VCaP (cell line): ENCODE data around the gene WAS.
"Not testable (repeated sequence)": the region's sequence is repeated elsewhere in the genome, so short reads cannot be mapped to it uniquely, and the experiment has no call there.

Experiments used
- H3K27ac ChIP-seq: fragments of 450-650 bp; 2 replicates; pipeline ENCODE4 v1.5.1; 2017
- TF ChIP-seq, protein P1 (sequence below): fragments of 450-650 bp; conservative IDR thresholded peaks from 2 replicates; pipeline ENCODE4 v1.5.1; 2017; ENCODE audit warnings: mild to moderate bottlenecking, moderate library complexity

The WAS gene

DNA sequence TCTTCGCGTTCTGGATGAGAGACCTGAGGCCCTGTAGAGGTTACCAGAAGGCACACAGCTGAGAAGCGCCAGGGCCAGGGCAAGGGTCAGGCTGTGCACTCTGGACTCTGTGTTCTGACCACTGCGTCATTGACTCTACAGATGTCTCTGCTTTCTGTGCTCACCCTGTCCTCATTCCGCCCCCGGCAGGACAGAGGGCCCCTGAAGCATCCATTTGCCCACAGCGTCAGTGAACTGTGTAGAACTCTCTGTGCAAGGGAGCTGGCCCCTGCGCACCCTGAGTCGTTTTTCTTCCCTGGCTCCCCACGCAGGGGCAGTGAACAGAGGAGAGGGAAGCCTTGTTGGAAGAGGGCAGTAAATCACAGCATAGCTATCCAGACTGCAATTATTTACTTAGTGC, 6.1 kb upstream of the WAS start:
- TF ChIP-seq, protein P1, sequence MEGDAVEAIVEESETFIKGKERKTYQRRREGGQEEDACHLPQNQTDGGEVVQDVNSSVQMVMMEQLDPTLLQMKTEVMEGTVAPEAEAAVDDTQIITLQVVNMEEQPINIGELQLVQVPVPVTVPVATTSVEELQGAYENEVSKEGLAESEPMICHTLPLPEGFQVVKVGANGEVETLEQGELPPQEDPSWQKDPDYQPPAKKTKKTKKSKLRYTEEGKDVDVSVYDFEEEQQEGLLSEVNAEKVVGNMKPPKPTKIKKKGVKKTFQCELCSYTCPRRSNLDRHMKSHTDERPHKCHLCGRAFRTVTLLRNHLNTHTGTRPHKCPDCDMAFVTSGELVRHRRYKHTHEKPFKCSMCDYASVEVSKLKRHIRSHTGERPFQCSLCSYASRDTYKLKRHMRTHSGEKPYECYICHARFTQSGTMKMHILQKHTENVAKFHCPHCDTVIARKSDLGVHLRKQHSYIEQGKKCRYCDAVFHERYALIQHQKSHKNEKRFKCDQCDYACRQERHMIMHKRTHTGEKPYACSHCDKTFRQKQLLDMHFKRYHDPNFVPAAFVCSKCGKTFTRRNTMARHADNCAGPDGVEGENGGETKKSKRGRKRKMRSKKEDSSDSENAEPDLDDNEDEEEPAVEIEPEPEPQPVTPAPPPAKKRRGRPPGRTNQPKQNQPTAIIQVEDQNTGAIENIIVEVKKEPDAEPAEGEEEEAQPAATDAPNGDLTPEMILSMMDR, result no peak
- no peak overlapping the region for H3K27ac ChIP-seq

GRCh38 chrX:48680467-48680866, 3.1 kb upstream of the WAS start:
- not testable (repeated sequence) for H3K27ac ChIP-seq

- H3K27ac ChIP-seq, result not testable (repeated sequence)
Observed at GRCh38 chrX:48680925-48681324, 2.7 kb upstream of the WAS start.

- TF ChIP-seq, protein P1, result no peak
- H3K27ac ChIP-seq, result no peak overlapping the region
Observed at GRCh38 chrX:48681539-48682183, 1.9 kb upstream of the WAS start.

DNA sequence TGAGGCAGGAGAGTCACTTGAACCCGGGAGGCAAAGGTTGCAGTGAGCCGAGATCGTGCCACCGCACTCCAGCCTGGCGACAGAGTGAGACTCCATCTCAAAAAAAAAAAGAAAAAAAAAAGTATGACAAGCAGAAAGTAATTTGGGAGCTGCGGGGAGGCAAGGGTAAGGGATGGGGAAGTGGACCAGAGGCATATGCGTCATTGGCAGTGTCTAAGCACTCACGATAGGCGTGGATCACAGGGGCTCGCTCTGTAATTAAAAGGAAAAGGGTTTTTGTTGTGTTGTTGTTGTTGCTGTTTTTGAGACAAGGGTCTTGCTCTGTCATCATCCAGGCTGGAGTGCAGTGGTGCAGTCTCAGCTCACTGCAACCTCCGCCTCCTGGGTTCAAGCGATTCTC, 804 bp upstream of the WAS start:
- not testable (repeated sequence) for H3K27ac ChIP-seq

- H3K27ac ChIP-seq, result no peak overlapping the region
- TF ChIP-seq, protein P1, result no peak
Observed at GRCh38 chrX:48684134-48684533, 535 bp downstream of the WAS start.

GRCh38 chrX:48685416-48685815, 1.8 kb downstream of the WAS start:
- TF ChIP-seq, protein P1, result no peak
- H3K27ac ChIP-seq, result no peak overlapping the region

- TF ChIP-seq, protein P1, result no peak
- no peak overlapping the region for H3K27ac ChIP-seq
Observed at GRCh38 chrX:48688531-48689150, 5.0 kb downstream of the WAS start.

DNA sequence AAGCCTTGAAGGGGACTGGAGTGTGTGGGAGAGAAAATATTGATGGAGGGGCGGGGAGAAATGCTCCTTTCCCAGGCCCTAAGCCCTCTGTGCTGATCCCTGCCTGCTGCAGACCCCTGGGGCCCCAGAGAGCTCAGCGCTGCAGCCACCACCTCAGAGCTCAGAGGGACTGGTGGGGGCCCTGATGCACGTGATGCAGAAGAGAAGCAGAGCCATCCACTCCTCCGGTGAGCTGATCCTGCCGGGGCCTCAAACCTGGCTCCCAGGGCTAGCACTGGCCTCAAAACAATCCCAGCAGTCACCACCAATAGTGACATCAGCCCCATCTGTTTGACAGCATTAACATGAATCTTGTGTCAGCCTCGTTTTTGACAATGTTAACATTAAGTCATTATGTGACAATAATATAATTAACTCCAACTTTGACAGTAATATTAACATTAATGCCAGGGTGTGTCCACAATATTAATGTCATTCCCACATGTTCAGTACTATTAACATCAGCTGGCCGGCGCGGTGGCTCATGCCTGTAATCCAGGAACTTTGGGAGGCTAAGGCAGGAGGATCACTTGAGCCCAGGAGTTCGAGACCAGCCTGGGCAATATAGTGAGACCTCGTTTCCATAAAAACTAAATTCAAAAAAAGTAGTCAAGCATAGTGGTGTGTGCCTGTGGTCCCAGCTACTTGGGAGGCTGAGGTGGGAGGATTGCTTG, 5.8 kb downstream of the WAS start:
- H3K27ac ChIP-seq, result no peak overlapping the region
- TF ChIP-seq, protein P1, result no peak

GRCh38 chrX:48691746-48692145, 8.1 kb downstream of the WAS start:
- H3K27ac ChIP-seq, result not testable (repeated sequence)
